Measurements from ENCODE around the gene CETN1. TPM values are rescaled to one million over a fixed set of nuclear protein-coding genes. Genes with fewer than 3 reads are reported as not detected.

The CETN1 gene
- total RNA-seq, 4 donors from 2014 or later, result not detected

DNA sequence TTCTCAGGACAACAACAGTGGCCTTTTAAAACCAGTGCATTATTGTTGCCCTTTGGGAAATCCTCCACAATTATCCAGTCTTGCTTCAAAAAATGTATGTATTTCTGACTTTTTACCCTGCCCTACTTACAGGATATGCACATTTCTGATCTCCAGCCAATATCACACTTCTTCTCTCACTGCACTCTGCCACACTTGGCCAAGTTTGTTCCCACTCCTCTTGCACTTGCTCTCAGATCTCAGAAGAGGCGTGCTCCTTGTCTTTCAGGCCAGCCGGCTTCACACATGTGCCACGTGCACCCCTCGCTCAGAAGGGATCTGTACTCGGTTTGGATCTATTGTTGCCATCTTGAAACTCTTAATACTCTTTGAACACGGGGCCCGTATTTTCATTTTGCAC, 32.0 kb downstream of the CETN1 start:
- Histone ChIP-seq H3K27ac (no peak overlapping the region), H3K36me3 (no peaks in the 10 kb centered on the region), H3K9me3 (no peaks in the 10 kb centered on the region), H3K4me3 (no peak overlapping the region), H3K27me3 (no peaks in the 10 kb centered on the region), H3K4me1 (peaks cover 0 to 17% (median 0%) of the 10 kb centered on the region in 3 donors)
- ATAC-seq, result no peak
- 70 to 92% methylated on average over 4 to 5 of the region's 7 CpGs for WGBS, 2 donors (ENCODE audit: low coverage in 1 of 2)
- no peak for TF ChIP-seq POLR2A (IDR thresholded peaks at IDR 0.05)
- TF ChIP-seq EP300 (IDR thresholded peaks at IDR 0.05), result no peak
- TF ChIP-seq POLR2AphosphoS5 (IDR thresholded peaks at IDR 0.05), result no peak
- TF ChIP-seq, protein P1, sequence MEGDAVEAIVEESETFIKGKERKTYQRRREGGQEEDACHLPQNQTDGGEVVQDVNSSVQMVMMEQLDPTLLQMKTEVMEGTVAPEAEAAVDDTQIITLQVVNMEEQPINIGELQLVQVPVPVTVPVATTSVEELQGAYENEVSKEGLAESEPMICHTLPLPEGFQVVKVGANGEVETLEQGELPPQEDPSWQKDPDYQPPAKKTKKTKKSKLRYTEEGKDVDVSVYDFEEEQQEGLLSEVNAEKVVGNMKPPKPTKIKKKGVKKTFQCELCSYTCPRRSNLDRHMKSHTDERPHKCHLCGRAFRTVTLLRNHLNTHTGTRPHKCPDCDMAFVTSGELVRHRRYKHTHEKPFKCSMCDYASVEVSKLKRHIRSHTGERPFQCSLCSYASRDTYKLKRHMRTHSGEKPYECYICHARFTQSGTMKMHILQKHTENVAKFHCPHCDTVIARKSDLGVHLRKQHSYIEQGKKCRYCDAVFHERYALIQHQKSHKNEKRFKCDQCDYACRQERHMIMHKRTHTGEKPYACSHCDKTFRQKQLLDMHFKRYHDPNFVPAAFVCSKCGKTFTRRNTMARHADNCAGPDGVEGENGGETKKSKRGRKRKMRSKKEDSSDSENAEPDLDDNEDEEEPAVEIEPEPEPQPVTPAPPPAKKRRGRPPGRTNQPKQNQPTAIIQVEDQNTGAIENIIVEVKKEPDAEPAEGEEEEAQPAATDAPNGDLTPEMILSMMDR (IDR thresholded peaks at IDR 0.05), result no peak

DNA sequence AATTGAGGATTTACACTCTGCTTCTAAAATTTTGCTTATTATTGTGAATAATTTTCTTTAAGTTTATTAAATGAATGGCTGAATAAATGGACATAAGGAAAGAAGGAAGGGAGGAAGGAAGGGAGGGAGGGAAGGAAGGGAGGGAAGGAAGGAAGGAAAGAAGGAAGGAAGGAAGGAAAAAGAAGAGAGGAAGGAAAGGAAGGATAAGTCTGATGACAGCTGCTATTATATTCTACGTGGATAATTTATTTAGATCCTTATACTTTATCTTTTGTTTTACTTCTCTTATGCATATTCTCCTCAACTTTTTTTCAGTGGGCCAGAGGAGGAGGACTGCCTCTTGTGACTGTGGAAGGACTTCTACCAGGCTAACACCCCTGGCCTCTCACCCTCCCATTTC, 34.0 kb downstream of the CETN1 start:
- Histone ChIP-seq H3K4me1 (peaks cover 0 to 17% (median 0%) of the 10 kb centered on the region in 3 donors), H3K27ac (no peak overlapping the region), H3K4me3 (no peak overlapping the region), H3K36me3 (no peaks in the 10 kb centered on the region), H3K27me3 (no peaks in the 10 kb centered on the region), H3K9me3 (no peaks in the 10 kb centered on the region)
- TF ChIP-seq, protein P1 (IDR thresholded peaks at IDR 0.05), result no peak
- no peak for TF ChIP-seq POLR2AphosphoS5 (IDR thresholded peaks at IDR 0.05)
- TF ChIP-seq EP300 (IDR thresholded peaks at IDR 0.05), result no peak
- no peak for TF ChIP-seq POLR2A (IDR thresholded peaks at IDR 0.05)
- 80 to 100% methylated on average over 1 of the region's 1 CpG for WGBS, 2 donors (ENCODE audit: low coverage in 1 of 2)
- no peak for ATAC-seq

DNA sequence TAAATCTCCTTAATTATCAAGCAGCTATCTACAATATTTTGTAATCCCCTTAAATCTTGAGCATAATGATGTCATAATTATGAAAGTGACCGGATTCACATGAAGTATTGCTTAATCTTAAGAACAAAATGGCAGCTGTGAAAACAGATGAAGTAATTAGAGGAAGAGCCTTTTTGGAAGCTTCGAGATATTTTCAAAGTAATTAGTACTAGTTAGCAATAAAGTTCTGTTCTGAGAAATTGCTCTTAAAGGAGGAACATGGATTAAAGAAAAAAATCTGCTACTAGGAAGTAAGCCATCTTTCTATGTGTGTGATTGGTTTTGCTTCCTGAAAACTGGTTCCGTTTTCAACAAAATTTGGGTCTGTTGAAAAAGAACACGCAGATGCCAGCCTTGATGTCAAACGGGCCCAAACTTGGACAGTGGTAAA, 34.9 kb downstream of the CETN1 start:
- H3K4me3 ChIP-seq, result no peak overlapping the region
- peaks cover 0 to 13% (median 0%) of the 10 kb centered on the region in 3 donors for H3K4me1 ChIP-seq
- no peaks in the 10 kb centered on the region for H3K36me3 ChIP-seq
- peak overlapping the region in 1 of 4 donors; percentile 12 for H3K27ac ChIP-seq
- TF ChIP-seq POLR2A (IDR thresholded peaks at IDR 0.05) (no peak), EP300 (IDR thresholded peaks at IDR 0.05) (no peak), POLR2AphosphoS5 (IDR thresholded peaks at IDR 0.05) (no peak)
- TF ChIP-seq, protein P1 (IDR thresholded peaks at IDR 0.05), result no peak
- no peaks in the 10 kb centered on the region for H3K9me3 ChIP-seq
- WGBS, 2 donors (ENCODE audit: low coverage in 1 of 2), result 82% methylated on average over 5 of the region's 5 CpGs
- no peaks in the 10 kb centered on the region for H3K27me3 ChIP-seq
- no peak for ATAC-seq

DNA sequence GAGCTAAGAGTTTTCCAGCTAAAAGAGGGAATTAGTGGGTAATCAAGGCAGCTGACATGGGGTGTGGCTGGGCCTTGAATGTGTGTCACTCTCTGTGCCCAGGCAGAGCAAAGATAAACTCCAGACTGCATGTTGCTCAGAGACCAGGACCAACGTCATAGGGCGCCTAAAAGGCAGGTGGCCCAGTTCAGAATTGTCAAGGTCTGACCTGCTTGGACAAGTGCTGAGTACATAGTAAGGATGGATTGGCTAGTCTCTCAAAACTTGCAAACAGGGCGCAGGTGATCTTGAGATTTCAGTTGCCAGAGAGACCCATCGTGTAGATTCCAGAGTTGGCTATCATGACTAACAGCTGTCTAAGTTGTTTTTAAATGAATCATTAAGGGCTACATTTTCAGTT, 35.6 kb downstream of the CETN1 start:
- peak; percentile 35 for ATAC-seq
- Histone ChIP-seq H3K9me3 (no peaks in the 10 kb centered on the region), H3K4me3 (no peak overlapping the region), H3K4me1 (peaks cover 0 to 13% (median 0%) of the 10 kb centered on the region in 3 donors), H3K36me3 (no peaks in the 10 kb centered on the region), H3K27ac (peak overlapping the region in 1 of 4 donors; percentile 12), H3K27me3 (no peaks in the 10 kb centered on the region)
- WGBS, 2 donors (ENCODE audit: low coverage in 1 of 2), result 47 to 55% methylated on average over 3 to 4 of the region's 4 CpGs
- TF ChIP-seq POLR2AphosphoS5 (IDR thresholded peaks at IDR 0.05) (no peak), POLR2A (IDR thresholded peaks at IDR 0.05) (no peak), EP300 (IDR thresholded peaks at IDR 0.05) (no peak)
- TF ChIP-seq, protein P1 (IDR thresholded peaks at IDR 0.05), result no peak

DNA sequence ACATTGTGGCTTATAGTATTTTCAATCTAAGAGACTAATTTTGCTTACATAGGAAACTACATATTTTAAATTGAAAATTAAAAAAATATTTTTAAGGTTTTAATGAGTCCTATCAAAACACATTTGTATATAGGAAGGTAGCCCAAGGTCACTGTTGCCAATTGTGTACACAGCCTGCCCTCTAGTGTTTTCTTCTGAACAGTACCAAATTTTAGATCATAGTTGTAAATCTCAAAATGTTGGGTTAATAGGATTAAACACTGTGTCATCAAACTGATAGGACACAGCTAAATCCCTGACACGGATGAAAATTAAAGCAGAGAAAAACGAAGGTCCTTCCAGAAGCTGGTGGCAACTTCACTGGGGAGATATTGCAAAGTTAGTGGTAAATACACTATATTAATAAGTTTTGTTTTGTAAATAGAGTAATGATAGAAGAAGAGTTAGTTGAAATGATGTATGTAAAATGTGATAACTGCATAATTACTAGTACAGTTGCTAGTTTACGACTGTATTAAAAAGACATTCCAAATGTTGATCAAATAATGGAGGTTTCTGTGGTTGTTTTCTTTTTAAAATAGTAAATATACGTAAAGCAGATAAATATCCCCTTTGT, 36.3 kb downstream of the CETN1 start:
- no peak overlapping the region for H3K27ac ChIP-seq
- no peaks in the 10 kb centered on the region for H3K9me3 ChIP-seq
- TF ChIP-seq POLR2A (IDR thresholded peaks at IDR 0.05) (no peak), EP300 (IDR thresholded peaks at IDR 0.05) (no peak)
- TF ChIP-seq, protein P1 (IDR thresholded peaks at IDR 0.05), result peak; percentile 59 to 77 (median 74)
- 32 to 35% methylated on average over 4 of the region's 4 CpGs for WGBS, 2 donors (ENCODE audit: low coverage in 1 of 2)
- no peak overlapping the region for H3K4me3 ChIP-seq
- peak; percentile 40 for ATAC-seq
- H3K27me3 ChIP-seq, result no peaks in the 10 kb centered on the region
- no peaks in the 10 kb centered on the region for H3K36me3 ChIP-seq
- peaks cover 0 to 13% (median 0%) of the 10 kb centered on the region in 3 donors for H3K4me1 ChIP-seq

All from gastroesophageal sphincter (tissue), 4 donors.